ENCODE results near the gene SKIDA1. TPM values are rescaled to one million over a fixed set of nuclear protein-coding genes. Genes with fewer than 3 reads are reported as not detected.
A peak's percentile ranks its signal among the peaks of the same experiment; 100 is the strongest.

The SKIDA1 gene
- total RNA-seq, 1 donor from 2014 or later = 127 TPM

GRCh38 chr10:21528236-21529031, 3.0 kb upstream of the SKIDA1 start:
- Mint-ChIP-seq H3K27me3 (ENCODE audit: insufficient read depth, low read depth) (peaks cover 3% of the 10 kb centered on the region), H3K9me3 (no peaks in the 10 kb centered on the region), H3K4me3 (peak overlapping the region; percentile 97), H3K36me3 (peaks cover 5% of the 10 kb centered on the region), H3K27ac (peak overlapping the region; percentile 99), H3K4me1 (peaks cover 33% of the 10 kb centered on the region)
- Histone ChIP-seq H4K20me1 (ENCODE audit: low read depth) (peaks cover 4% of the 10 kb centered on the region), H3K36me3 (no peaks in the 10 kb centered on the region), H3K27ac (peak overlapping the region; percentile 99), H3K9me3 (ENCODE audit: low read depth) (no peaks in the 10 kb centered on the region), H3F3A (ENCODE audit: low read depth) (peaks cover 100% of the 10 kb centered on the region), H3K79me2 (ENCODE audit: low read depth) (peaks cover 97% of the 10 kb centered on the region), H3K9ac (peak overlapping the region; percentile 95), H3K27me3 (no peaks in the 10 kb centered on the region), H3K4me2 (peak overlapping the region; percentile 83), H3K4me3 (peak overlapping the region; percentile 97), H2AFZ (replicated peaks) (no peak overlapping the region), H3K4me1 (peaks cover 49% of the 10 kb centered on the region)
- TF ChIP-seq EZH2phosphoT487 (IDR thresholded peaks at IDR 0.05) = no peak
- TF ChIP-seq CTCF (IDR thresholded peaks at IDR 0.05) = no peak
- no peak for TF ChIP-seq EZH2 (IDR thresholded peaks at IDR 0.05)
- DNase-seq (ENCODE audit: low spot score) = no peak

GRCh38 chr10:21527598-21528235, 2.2 kb upstream of the SKIDA1 start:
- no peak overlapping the region for H2AFZ ChIP-seq (replicated peaks)
- H3K27me3 Mint-ChIP-seq (ENCODE audit: insufficient read depth, low read depth) = peaks cover 3% of the 10 kb centered on the region
- peak overlapping the region; percentile 83 for H3K4me2 ChIP-seq
- DNase-seq (ENCODE audit: low spot score) = no peak
- H3K9me3 ChIP-seq (ENCODE audit: low read depth) = no peaks in the 10 kb centered on the region
- H3K27ac Mint-ChIP-seq = peak overlapping the region; percentile 99
- H3K36me3 ChIP-seq = no peaks in the 10 kb centered on the region
- H3K4me1 ChIP-seq = peaks cover 53% of the 10 kb centered on the region
- peak overlapping the region; percentile 99 for H3K27ac ChIP-seq
- peak overlapping the region; percentile 95 for H3K9ac ChIP-seq
- no peaks in the 10 kb centered on the region for H3K9me3 Mint-ChIP-seq
- H3K4me3 ChIP-seq = peak overlapping the region; percentile 97
- peaks cover 97% of the 10 kb centered on the region for H3K79me2 ChIP-seq (ENCODE audit: low read depth)
- peaks cover 33% of the 10 kb centered on the region for H3K4me1 Mint-ChIP-seq
- TF ChIP-seq EZH2phosphoT487 (IDR thresholded peaks at IDR 0.05) (no peak), EZH2 (IDR thresholded peaks at IDR 0.05) (no peak), CTCF (IDR thresholded peaks at IDR 0.05) (no peak)
- peaks cover 100% of the 10 kb centered on the region for H3F3A ChIP-seq (ENCODE audit: low read depth)
- peaks cover 4% of the 10 kb centered on the region for H4K20me1 ChIP-seq (ENCODE audit: low read depth)
- H3K27me3 ChIP-seq = no peaks in the 10 kb centered on the region
- H3K36me3 Mint-ChIP-seq = peaks cover 5% of the 10 kb centered on the region
- H3K4me3 Mint-ChIP-seq = peak overlapping the region; percentile 97

- Histone ChIP-seq H3K9ac (peak overlapping the region; percentile 95), H3K4me3 (peak overlapping the region; percentile 97), H3K27me3 (no peaks in the 10 kb centered on the region), H3K4me2 (peak overlapping the region; percentile 83), H4K20me1 (ENCODE audit: low read depth) (peaks cover 4% of the 10 kb centered on the region), H3F3A (ENCODE audit: low read depth) (peaks cover 100% of the 10 kb centered on the region), H2AFZ (replicated peaks) (no peak overlapping the region), H3K4me1 (peaks cover 53% of the 10 kb centered on the region), H3K36me3 (no peaks in the 10 kb centered on the region), H3K9me3 (ENCODE audit: low read depth) (no peaks in the 10 kb centered on the region), H3K79me2 (ENCODE audit: low read depth) (peaks cover 97% of the 10 kb centered on the region), H3K27ac (peak overlapping the region; percentile 99)
- Mint-ChIP-seq H3K4me1 (peaks cover 36% of the 10 kb centered on the region), H3K27ac (peak overlapping the region; percentile 100), H3K4me3 (peak overlapping the region; percentile 97), H3K9me3 (no peaks in the 10 kb centered on the region), H3K27me3 (ENCODE audit: insufficient read depth, low read depth) (peaks cover 3% of the 10 kb centered on the region), H3K36me3 (peaks cover 5% of the 10 kb centered on the region)
- peak; percentile 80 for DNase-seq (ENCODE audit: low spot score)
- TF ChIP-seq EZH2 (IDR thresholded peaks at IDR 0.05) (no peak), CTCF (IDR thresholded peaks at IDR 0.05) (no peak), EZH2phosphoT487 (IDR thresholded peaks at IDR 0.05) (no peak)
Measured at GRCh38 chr10:21526860-21527597, 1.5 kb upstream of the SKIDA1 start.

Data from neural progenitor cell (in vitro differentiated cells).